MCF 10A (cell line): Measurements from ENCODE around the gene CGB7. TPM values are rescaled to one million over a fixed set of nuclear protein-coding genes. Genes with fewer than 3 reads are reported as not detected.
"Not testable (repeated sequence)": the region's sequence is repeated elsewhere in the genome, so short reads cannot be mapped to it uniquely, and the experiment has no call there.

Experiments used
- BruUV-seq: library from RNA; stranded (reverse); fragments of 400-500 nt; replicated peaks from 2 replicates; lab custom pipeline; 2021; lab: Mats Ljungman, UMichigan
- CTCF ChIA-PET: fragments of 300-600 bp; sonication (Branson Sonifier 250); formaldehyde crosslinking; extraction: SDS; loops from one replicate; lab custom pipeline; 2021; ENCODE audit warnings: antibody characterized with exemption, inconsistent platforms; lab: Yijun Ruan, JAX
- POLR2A ChIA-PET: fragments of 300-600, 350-650 bp; sonication (Branson Sonifier 250); formaldehyde crosslinking; extraction: SDS; loops from one replicate; lab custom pipeline; 2020; ENCODE audit warnings: antibody characterized with exemption, inconsistent platforms; lab: Yijun Ruan, JAX
- DNase-seq: peaks from one replicate; pipeline ENCODE4 v3.0.0-alpha.2; 2018; ENCODE audit not compliant: unreplicated experiment
- H3K27ac Mint-ChIP-seq: one replicate; pipeline ENCODE4 v1.8.0; 2022; ENCODE audit warnings: mild to moderate bottlenecking, low read depth, mixed read lengths; ENCODE audit not compliant: unreplicated experiment
- H3K27me3 Mint-ChIP-seq: one replicate; pipeline ENCODE4 v1.8.0; 2022; ENCODE audit warnings: mixed read lengths; ENCODE audit not compliant: insufficient read depth, unreplicated experiment
- H3K36me3 Mint-ChIP-seq: one replicate; pipeline ENCODE4 v1.8.0; 2022; ENCODE audit warnings: mild to moderate bottlenecking, moderate library complexity, mixed read lengths; ENCODE audit not compliant: insufficient read depth, unreplicated experiment
- H3K4me1 Mint-ChIP-seq: one replicate; pipeline ENCODE4 v1.8.0; 2022; ENCODE audit warnings: mixed read lengths; ENCODE audit not compliant: insufficient read depth, unreplicated experiment
- H3K4me3 Mint-ChIP-seq: one replicate; pipeline ENCODE4 v1.8.0; 2022; ENCODE audit warnings: mild to moderate bottlenecking, moderate library complexity, mixed read lengths; ENCODE audit not compliant: unreplicated experiment
- H3K9me3 Mint-ChIP-seq: one replicate; pipeline ENCODE4 v1.8.0; 2022; ENCODE audit warnings: mixed read lengths; ENCODE audit not compliant: unreplicated experiment
- intact Hi-C: fragments of 100-400 bp; cut with micrococcal nuclease; formaldehyde crosslinking; loops from 2 replicates; pipeline ENCODE4 v1.14.1; 2022
- total RNA-seq: library from RNA; stranded (reverse); gene quantifications from 2 replicates; pipeline ENCODE4 v1.2.3, GENCODE V29; 2022
- TF ChIP-seq, protein P1 (sequence below): fragments of 200-600 bp; IDR thresholded peaks from one replicate; pipeline ENCODE4 v1.8.0; 2022; ENCODE audit warnings: antibody characterized with exemption, mild to moderate bottlenecking; ENCODE audit not compliant: unreplicated experiment

Gene CGB7
- total RNA-seq, 1 experiment from 2014 or later = 2.5 TPM

DNA sequence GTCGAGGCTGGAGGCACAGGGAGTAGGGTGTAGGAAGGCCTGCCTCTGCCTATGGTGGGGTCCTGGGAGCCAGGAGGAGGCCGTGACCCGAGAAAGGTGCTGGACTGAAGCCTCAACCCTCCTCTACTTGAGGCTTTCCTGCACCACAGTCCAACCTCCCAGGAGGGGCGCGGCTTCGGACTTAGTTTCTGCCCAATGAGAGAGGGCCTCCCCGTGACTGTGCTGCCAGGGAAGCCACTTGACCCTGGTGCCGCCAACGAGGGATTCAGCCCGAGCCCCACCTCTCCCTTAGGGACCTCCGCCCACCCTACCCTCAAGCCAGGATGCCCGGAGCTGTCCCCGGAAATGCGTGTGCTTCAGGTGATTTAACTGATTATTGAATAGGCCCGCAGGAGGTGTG lies 33.3 kb downstream of the CGB7 start, which contains the start of gene CGB3:
CGB3 (minus strand) TSS at position 101 of the 400 bp plus-strand sequence. CDS start 362 bp downstream, outside the sequence.
- CTCF ChIA-PET, POLR2A ChIA-PET, H3K36me3 Mint-ChIP-seq, BruUV-seq, H3K27ac Mint-ChIP-seq, intact Hi-C loops, DNase-seq, H3K9me3 Mint-ChIP-seq, H3K27me3 Mint-ChIP-seq, H3K4me3 Mint-ChIP-seq: not testable (repeated sequence)
- peaks cover 18% of the 10 kb centered on the region for H3K4me1 Mint-ChIP-seq

DNA sequence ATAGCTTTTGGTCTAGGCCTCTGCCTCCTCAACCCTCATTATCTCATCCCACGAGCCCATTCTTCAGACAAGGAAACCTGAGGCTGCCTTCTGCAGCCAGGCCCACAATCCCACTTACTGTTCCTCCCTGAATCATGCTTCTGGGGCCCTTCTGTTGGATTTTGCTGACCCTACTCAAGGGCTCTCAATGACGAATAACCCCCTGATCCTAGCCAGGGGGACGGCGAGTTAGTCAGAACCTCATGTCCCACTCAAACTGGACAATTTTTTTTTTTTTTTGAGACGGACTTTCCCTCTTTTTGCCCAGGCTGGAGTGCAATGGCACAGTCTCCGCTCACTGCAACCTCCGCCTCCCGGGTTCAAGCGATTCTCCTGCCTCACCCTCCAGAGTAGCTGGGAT lies 35.4 kb downstream of the CGB7 start:
- Mint-ChIP-seq H3K4me3 (no peak overlapping the region), H3K4me1 (peaks cover 22% of the 10 kb centered on the region), H3K27me3 (no peaks in the 10 kb centered on the region), H3K9me3 (no peaks in the 10 kb centered on the region), H3K36me3 (peaks cover 13% of the 10 kb centered on the region), H3K27ac (no peak overlapping the region)
- intact Hi-C loops = no loop called here
- TF ChIP-seq, protein P1, sequence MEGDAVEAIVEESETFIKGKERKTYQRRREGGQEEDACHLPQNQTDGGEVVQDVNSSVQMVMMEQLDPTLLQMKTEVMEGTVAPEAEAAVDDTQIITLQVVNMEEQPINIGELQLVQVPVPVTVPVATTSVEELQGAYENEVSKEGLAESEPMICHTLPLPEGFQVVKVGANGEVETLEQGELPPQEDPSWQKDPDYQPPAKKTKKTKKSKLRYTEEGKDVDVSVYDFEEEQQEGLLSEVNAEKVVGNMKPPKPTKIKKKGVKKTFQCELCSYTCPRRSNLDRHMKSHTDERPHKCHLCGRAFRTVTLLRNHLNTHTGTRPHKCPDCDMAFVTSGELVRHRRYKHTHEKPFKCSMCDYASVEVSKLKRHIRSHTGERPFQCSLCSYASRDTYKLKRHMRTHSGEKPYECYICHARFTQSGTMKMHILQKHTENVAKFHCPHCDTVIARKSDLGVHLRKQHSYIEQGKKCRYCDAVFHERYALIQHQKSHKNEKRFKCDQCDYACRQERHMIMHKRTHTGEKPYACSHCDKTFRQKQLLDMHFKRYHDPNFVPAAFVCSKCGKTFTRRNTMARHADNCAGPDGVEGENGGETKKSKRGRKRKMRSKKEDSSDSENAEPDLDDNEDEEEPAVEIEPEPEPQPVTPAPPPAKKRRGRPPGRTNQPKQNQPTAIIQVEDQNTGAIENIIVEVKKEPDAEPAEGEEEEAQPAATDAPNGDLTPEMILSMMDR = no peak
- ChIA-PET CTCF (no interaction called here), POLR2A (no interaction called here)
- DNase-seq = no peak
- no TSS peak for BruUV-seq

DNA sequence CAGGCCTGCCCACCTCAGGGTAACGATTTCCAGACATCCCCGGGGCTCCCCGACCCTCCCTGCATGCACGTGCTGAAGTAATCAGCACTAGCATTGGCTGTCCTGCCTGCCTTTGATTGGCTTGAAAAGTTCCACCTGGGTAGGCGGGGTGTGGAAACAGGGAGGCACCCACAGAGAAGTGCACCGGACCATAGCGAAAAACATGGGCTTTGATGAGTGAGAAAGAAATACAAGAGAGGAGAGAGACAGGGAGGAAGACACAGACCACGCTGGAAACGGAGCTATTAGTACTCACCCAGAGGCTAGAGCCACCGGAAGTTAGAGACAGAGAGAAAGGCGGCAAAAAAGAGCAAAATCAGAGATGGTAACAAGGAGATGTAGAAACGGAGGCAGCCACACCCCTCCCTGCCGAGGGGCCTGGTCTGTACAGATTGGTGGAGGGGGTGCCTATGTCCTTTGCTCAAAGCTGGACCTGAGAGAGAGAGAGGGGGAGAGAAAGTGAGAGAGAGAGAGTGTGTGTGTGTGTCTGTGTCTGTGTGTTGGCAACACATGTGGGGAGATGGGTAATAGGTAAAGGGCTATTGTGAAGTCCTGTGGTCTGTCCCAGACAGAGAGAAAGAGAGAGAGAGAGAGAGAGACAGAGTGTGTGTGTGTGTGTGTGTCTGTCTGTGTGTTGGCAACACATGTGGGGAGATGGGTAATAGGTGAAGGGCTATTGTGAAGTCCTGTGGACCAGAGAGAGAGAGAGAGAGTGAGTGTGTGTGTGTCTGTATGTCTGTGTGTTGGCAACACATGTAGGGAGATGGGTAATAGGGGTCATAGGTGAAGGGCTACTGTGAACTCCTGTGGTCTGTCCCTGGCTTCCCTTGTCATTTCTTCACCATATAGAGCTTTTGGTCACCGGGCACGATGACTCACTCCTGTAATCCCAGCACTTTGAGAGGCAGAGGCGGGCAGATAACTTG lies 36.3 kb downstream of the CGB7 start:
- peak; percentile 49 for DNase-seq

DNA sequence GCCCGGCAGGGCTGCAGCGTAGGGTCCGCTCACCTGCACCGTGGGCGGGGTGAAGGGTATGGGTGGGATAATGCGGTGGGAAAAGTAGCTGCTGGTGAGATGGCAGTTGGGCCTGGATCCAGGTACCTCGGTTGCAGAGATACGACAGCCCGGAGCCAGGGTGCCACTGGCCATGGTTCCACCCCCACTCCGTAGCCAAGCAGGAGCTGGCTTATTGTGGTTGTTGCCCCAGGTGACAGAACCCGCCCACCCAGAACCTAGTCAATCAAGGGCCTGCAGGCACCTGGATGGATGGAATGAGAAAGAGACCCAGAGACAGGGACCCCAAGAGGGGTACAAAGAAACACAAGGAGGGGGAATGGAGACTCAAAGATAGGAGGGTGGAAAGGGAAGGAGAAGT lies 37.2 kb downstream of the CGB7 start:
- ChIA-PET CTCF (interaction anchor here (0.6 to 1.4 kb wide), 2 partner anchors 21 to 37 kb away, joined by 3 to 4 read pairs; partner anchors contain the start of gene CGB7), POLR2A (interaction anchor here (1.2 to 1.7 kb wide), 2 partner anchors 37 to 45 kb away, joined by 4 to 6 read pairs; partner anchors contain the start of gene CGB7)
- no peak for DNase-seq
- TF ChIP-seq, protein P1 = no peak
- Mint-ChIP-seq H3K27me3 (no peaks in the 10 kb centered on the region), H3K27ac (no peak overlapping the region), H3K4me1 (peaks cover 18% of the 10 kb centered on the region), H3K4me3 (peak overlapping the region; percentile 57), H3K36me3 (peaks cover 26% of the 10 kb centered on the region), H3K9me3 (no peaks in the 10 kb centered on the region)
- BruUV-seq = no TSS peak
- intact Hi-C loops = no loop called here

More for the DNA sequence above, 36.3 kb downstream of the CGB7 start:
- no peaks in the 10 kb centered on the region for H3K27me3 Mint-ChIP-seq
- TF ChIP-seq, protein P1 = no peak
- H3K27ac Mint-ChIP-seq = no peak overlapping the region
- ChIA-PET POLR2A (interaction anchor here (1.2 kb wide), 1 partner anchor 44 kb away, joined by 4 read pairs; no protein-coding TSS in a partner anchor), CTCF (interaction anchor here (1.4 kb wide), 1 partner anchor 22 kb away, joined by 3 read pairs; no protein-coding TSS in a partner anchor)
- no peak overlapping the region for H3K4me3 Mint-ChIP-seq
- intact Hi-C loops = no loop called here
- H3K36me3 Mint-ChIP-seq = peaks cover 19% of the 10 kb centered on the region
- no TSS peak for BruUV-seq
- peaks cover 22% of the 10 kb centered on the region for H3K4me1 Mint-ChIP-seq
- no peaks in the 10 kb centered on the region for H3K9me3 Mint-ChIP-seq
